ENCODE data around the gene TBC1D22A.

- TF ChIP-seq TAF1 (IDR thresholded peaks at IDR 0.05; ENCODE audit: low read depth) = no peak
- TF ChIP-seq CTCF (IDR thresholded peaks at IDR 0.05; ENCODE audit: poor library complexity, severe bottlenecking) = no peak
- TF ChIP-seq POLR2AphosphoS5 (IDR thresholded peaks at IDR 0.05) = no peak
- no peak for TF ChIP-seq EZH2 (IDR thresholded peaks at IDR 0.05; ENCODE audit: borderline replicate concordance, insufficient read depth, low read length, poor library complexity, severe bottlenecking)
These were observed 337.6 kb downstream of the TBC1D22A start for GRCh38 chr22:47100019-47100418.
